ENCODE data around the gene HSBP1L1. TPM values are rescaled to one million over a fixed set of nuclear protein-coding genes. Genes with fewer than 3 reads are reported as not detected.

Gene HSBP1L1
- total RNA-seq, 4 donors from 2014 or later: 13.2 to 20.1 (median 17.3) TPM

DNA sequence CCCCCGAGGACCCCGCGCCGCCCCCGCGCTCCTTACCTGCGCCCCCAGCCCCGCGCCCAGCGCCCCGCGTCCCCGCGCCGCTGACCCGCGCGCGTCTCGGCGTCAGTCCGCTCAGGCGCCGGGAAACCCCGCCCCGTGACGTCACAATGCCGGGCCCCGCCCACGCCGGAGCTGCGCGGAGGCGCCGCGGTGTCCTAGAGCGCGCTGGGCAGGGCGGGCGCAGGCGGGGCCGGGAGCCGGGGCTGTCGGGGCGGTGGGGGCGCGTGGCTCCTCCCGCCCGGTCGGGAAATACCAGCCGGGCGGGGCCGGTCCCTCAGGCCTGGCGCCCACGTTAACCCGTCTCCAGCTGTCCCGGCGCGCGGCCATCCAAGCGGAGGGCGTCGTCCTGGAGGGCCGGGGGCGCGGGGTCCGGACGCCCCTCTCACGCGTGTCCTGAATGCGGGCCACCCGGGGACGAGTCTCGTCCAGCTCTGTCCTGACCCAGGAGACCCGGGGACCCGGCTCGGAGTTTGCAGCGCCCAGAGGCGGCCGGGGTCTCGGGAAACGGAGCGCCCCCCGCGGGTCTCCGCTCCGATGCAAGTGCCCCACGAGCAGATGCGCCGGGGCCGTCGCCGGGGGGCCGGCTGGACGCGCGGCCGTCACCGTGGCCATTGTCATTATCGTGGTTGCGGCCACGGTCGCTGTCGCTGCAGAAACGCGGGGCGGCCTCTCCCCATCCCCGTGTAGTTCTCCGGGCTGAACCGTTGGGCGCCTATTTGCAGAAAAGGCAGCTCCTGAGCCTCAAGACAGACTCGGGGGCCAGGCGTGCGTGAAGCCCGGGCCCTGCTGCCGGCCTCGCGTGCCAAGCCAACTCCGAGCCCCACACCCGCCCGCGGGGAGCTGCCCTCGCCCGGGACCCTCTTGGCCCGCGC lies 12.6 kb upstream of the HSBP1L1 start, which contains the start of gene SLC66A2:
Gene SLC66A2 (minus strand): TSS at position 109 of the 911 bp plus-strand sequence. CDS start 727 bp downstream, outside the sequence.
- DNase-seq (ENCODE audit: low spot score): peak; percentile 89
- ATAC-seq (ENCODE audit: low FRiP score): peak; percentile 94
- TF ChIP-seq, protein P1, sequence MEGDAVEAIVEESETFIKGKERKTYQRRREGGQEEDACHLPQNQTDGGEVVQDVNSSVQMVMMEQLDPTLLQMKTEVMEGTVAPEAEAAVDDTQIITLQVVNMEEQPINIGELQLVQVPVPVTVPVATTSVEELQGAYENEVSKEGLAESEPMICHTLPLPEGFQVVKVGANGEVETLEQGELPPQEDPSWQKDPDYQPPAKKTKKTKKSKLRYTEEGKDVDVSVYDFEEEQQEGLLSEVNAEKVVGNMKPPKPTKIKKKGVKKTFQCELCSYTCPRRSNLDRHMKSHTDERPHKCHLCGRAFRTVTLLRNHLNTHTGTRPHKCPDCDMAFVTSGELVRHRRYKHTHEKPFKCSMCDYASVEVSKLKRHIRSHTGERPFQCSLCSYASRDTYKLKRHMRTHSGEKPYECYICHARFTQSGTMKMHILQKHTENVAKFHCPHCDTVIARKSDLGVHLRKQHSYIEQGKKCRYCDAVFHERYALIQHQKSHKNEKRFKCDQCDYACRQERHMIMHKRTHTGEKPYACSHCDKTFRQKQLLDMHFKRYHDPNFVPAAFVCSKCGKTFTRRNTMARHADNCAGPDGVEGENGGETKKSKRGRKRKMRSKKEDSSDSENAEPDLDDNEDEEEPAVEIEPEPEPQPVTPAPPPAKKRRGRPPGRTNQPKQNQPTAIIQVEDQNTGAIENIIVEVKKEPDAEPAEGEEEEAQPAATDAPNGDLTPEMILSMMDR (IDR thresholded peaks at IDR 0.05): no peak

DNA sequence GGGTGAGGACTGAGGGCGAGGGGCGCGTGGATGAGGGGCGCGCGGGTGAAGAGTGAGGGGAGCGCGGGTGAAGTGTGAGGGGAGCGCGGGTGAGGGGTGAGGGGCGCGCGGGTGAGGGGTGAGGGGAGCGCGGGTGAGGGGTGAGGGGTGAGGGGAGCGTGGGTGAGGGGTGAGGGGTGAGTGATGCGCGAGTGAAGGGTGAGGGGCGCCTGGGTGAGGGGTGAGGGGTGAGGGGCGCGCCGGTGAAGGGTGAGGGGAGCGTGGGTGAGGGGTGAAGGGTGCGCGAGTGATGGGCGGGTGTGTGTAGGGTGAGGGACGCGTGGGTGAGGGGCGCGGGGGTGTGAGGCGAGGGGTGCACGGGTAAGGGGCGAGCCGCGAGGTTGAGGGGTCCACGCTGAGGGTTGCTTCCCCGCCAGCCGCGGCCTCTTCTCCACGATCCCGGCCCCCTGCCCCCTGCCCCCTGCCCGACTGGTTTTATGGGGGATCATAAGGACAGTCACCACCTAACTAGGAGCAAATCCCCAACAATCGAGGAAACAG lies 11.9 kb upstream of the HSBP1L1 start:
- ATAC-seq (ENCODE audit: low FRiP score) (peak; percentile 2), DNase-seq (ENCODE audit: low spot score) (no peak)
- TF ChIP-seq, protein P1 (IDR thresholded peaks at IDR 0.05): no peak

DNA sequence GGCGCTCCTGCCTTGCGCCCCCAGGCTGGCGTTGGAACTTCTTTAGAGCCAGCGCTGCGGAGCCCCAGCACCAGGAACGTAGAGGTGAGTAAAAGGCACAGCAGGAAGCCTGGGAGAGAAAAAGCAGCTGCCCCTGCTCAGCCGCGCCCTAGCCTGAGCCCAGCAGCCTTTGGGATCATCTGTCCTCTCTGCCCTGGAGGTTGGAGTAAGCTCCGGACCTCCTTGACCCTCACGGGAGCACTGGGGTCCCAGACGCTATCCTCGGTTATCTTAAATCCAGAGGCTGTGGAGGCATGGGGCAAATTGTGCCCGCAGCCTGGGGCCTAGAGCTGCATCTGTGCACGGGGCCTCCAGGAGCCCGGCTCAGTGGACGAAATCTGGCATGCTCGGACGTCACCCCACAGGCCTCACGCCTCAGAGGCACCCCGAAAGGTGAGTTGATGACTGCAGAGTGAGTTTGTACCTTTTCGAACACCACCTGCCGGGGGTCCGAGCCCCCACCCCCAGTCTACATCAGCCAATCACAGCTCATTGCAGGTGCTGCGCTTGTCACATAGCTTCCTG lies 11.4 kb upstream of the HSBP1L1 start:
- TF ChIP-seq, protein P1 (IDR thresholded peaks at IDR 0.05): no peak
- no peak for ATAC-seq (ENCODE audit: low FRiP score)
- DNase-seq (ENCODE audit: low spot score): peak; percentile 16

DNA sequence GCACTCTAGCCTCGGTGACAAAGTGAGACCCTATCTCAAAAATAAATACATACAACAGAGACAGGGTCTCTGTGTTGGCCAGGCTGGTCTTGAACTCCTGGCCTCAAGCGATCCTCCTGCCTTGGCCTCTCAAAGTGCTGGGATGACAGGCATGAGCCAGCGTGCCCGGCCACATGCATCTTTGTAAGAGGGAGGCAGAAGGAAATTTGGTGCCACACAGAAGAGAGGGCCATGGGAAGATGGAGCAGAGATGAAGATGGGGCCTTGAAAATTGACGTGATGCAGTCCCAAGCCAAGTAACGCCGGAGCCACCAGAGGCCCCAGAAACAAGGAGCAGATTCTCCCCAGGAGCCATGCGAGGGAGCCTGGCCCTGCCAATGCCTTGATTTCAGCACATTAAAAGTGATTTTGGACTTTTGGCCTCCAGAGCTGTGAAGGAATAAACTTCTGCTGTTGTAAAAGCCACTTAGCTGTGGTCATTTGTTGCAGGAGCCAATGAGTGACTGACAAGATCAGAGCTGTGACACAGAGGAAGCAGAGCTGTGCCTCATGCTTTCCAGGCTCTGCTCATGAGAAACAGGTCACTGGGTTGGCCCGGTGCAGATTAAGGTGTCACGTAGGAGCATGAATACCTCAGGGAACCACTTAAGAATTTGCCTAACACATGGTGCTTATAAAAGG lies 10.3 kb upstream of the HSBP1L1 start:
- TF ChIP-seq, protein P1 (IDR thresholded peaks at IDR 0.05): no peak
- peak; percentile 5 for DNase-seq (ENCODE audit: low spot score)
- no peak for ATAC-seq (ENCODE audit: low FRiP score)

DNA sequence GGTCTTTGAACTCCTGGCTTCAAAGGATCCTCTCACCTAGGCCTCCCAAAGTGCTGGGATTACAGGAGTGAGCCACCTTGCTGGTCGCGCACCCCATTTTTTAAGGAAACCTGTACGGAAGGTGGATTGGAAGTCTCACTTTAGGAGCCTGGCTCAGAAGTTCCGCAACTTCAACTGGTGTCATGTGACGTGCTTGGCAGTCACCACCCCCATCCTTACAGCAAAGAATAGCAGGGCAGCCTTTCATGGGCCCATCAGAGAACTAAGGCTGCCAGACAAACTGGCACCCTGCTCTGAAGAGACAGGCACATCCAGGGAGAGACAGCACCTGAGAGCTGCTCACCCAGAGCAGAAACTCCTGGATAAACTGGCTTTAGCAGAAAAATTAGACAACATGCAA lies 9.7 kb upstream of the HSBP1L1 start:
- TF ChIP-seq, protein P1 (IDR thresholded peaks at IDR 0.05): no peak
- DNase-seq (ENCODE audit: low spot score) (peak; percentile 7), ATAC-seq (ENCODE audit: low FRiP score) (no peak)

DNA sequence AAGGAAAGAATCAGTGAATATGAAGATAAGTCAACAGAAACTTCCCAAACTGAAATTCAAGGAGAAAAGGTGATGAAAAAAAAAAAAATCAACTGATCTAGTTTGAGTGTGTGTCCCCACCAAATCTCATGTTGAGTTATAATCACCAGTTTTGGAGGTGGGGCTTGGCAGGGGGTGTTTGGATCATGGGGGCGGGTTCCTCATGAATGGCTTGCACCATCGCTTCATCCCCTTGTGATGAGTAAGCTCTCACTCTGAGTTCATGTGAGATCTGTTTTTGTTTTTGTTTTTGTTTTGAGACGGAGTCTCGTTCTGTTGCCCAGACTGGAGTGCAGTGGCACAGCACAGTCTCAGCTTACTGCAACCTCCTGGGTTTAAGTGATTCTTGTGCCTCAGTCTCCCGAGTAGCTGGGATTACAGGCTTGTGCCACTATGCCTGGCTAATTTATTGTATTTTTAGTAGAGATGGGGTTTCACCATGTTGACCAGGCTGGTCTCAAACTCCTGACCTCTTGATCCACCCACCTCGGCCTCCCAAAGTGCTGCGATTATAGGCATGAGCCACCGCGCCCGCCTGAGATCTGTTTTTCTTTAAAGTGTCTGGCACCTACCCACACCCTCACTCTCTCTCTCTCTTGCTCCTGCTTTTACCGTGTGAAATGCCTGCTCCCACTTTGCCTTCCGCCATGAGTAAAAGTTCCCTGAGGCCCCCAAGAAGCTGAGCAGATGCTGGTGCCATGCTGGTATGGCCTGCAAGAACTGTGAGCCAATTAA lies 9.0 kb upstream of the HSBP1L1 start:
- TF ChIP-seq, protein P1 (IDR thresholded peaks at IDR 0.05): no peak
- no peak for ATAC-seq (ENCODE audit: low FRiP score)
- peak; percentile 10 for DNase-seq (ENCODE audit: low spot score)
